SKM-1 treated with dmso at 0.1 percent for 144 hours (cell line): ENCODE data around the gene CCDC148.
A peak's percentile ranks its signal among the peaks of the same experiment; 100 is the strongest.
"Not testable (repeated sequence)": the region's sequence is repeated elsewhere in the genome, so short reads cannot be mapped to it uniquely, and the experiment has no call there.

Experiments used
- DNase-seq: peaks from one replicate; lab custom pipeline; 2025; ENCODE audit not compliant: unreplicated experiment; lab: John Stamatoyannopoulos, UW

CCDC148 gene

GRCh38 chr2:158359846-158360245, 96.7 kb downstream of the CCDC148 start:
- no peak for DNase-seq

DNA sequence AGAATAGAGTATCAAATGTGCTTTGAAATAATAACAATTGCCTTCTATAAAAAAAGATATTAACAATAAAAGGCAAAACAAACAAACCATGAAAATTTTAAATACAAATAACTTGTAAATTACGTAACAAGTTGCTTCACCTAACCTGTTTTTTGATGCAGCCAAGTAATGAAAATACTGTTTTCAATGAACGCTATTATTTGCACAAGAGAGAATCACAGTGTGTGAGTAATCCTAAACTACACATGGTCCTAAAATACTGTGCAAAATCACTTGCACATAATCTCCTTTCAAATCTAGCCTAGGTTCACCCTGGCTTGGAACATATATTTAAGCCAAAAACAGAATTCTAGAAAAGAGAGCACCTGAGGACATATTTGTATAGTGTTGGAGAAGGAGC, 98.9 kb downstream of the CCDC148 start:
- DNase-seq = no peak

GRCh38 chr2:158357122-158357521, 99.4 kb downstream of the CCDC148 start:
- no peak for DNase-seq

- not testable (repeated sequence) for DNase-seq
Observed at GRCh38 chr2:158351466-158351816, 105.1 kb downstream of the CCDC148 start.

DNA sequence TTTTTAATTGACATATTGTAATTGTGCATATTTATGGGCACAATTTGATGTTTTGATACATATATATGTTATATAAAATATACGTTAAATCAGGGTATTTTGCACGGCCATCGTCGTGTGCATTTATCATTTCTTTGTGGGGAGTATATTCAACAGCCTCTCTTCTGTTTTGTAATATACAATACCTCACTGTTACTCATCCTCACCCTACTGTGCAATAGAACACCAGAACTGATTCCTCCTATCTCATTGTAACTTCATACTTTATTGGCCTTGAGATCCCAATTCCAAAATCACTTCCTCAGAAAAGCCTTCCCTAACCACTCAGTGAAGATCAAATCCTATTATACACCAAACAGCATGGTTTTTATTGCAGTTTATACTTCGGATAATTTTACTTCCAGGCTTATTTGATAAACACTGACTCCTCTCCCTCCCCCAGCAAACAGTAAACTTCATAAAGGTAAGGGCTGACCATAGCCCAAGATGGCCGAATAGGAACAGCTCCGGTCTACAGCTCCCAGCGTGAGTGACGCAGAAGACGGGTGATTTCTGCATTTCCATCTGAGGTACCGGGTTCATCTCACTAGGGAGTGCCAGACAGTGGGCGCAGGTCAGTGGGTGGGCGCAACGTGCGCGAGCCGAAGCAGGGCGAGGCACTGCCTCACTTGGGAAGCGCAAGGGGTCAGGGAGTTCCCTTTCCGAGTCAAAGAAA, 105.6 kb downstream of the CCDC148 start:
- not testable (repeated sequence) for DNase-seq

- no peak for DNase-seq
Observed at GRCh38 chr2:158346032-158346431, 110.5 kb downstream of the CCDC148 start.

DNA sequence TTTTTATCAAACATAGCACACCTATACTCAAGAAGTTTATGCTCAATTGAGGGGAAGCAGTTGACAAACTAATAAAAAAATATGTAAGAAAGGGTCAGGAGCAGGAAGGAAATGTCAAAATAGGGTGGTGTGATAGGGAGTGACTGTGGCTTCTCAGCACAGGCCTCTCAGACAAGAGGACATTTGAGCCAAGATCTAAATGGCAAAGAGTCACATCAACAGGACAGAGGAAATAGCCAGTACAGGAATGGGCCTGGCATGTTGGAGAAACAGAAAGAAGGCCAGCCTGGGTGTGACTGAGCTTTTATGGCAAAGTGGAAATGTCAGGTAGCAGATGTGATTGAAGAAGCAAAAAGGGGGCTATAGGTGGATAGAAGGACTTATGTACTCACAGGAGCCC, 117.0 kb downstream of the CCDC148 start:
- no peak for DNase-seq

DNA sequence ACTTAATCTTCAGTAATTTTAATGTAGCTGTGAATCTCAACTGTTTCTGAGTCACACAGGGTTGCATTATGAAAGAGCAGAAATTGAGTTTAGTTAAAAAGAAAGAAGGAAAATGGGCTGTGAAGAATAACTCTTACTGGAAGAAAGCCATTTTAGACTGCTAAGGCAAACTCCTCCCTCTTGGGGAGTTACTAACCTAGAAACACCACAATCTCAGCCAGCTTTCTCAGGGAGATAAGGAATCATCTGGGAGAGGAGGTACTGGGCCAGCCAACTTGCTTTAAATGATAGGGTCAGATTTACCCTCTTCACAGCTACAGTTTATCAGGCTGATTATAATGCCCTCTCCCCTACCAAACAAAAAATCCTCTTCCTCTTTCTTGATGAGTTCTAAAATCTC, 119.5 kb downstream of the CCDC148 start:
- DNase-seq = no peak

GRCh38 chr2:158331799-158332198, 124.8 kb downstream of the CCDC148 start:
- not testable (repeated sequence) for DNase-seq

GRCh38 chr2:158325782-158326340, 130.7 kb downstream of the CCDC148 start:
- DNase-seq = no peak

DNA sequence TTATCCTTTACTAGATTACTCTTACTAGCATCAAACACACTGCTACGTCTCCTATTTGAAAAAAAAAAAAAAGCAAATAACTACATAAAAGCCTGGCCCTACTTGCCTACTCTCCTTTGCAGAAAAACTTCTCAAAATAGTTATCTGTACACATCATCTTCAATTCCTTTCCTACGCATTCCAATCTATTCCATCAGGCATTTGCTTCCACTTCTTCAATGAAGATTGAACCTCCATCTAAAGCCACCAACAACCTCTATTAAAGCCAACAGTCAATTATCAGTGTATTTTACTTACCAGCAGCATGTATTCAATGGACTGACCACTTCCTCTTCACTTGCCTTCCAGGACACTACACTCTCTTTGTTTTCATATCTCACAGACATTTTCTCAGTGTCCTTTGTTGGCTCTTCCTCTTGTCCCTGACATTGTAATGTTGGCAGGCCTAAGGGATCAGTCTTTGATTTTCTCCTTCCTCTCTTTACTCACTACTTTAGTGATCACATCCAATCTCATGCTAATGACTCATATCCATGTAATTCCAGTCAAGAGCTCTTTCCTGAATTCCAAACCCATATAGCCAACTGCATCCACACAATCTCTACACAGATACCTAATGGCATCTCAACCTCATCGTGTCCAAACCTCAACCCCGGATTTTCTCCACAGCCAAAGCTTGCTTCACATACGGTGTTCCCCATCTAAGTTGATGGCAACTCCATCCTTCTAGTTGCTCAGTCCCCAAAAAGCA, 131.3 kb downstream of the CCDC148 start:
- DNase-seq = no peak

DNA sequence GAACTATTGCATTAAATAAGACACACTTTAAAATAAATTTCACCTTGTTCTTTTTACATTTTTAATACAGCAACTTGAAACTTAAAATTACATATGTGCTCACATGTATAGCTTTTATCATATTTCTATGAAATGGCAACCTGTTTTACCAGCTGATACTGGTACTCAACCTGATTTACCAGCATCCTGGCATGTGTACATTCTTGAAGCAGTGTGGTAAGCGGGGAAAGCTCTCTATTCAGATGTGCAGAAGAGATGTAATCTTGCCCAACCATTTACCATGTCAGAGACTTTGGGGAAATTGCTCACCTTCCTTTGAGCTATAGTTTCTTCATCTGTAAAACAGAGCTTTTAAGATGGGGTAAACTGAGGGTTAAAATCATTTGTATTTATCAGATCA, 133.2 kb downstream of the CCDC148 start:
- DNase-seq = no peak

- no peak for DNase-seq
Observed at GRCh38 chr2:158321264-158321663, 135.3 kb downstream of the CCDC148 start.

DNA sequence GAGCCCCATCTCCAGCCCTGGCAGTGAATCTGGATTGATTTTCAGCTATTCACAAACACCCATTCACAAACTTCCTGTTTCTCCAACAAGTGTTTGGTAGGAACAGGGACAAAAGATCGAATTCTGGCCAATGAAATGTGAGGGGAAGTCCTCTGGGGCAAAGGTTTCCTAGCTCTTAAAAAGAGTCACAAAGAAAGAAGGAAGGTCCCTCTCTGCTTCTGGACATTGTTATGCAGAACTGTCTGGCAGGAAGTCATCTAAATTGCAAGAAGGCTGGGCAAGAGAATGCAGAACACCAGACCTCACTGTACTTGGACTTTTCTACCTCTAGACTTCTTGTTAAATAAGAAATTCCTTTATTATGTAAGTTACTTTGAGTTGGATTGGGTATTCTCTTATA, 137.3 kb downstream of the CCDC148 start:
- peak; percentile 35 for DNase-seq

GRCh38 chr2:158317642-158318041, 138.9 kb downstream of the CCDC148 start:
- no peak for DNase-seq

DNA sequence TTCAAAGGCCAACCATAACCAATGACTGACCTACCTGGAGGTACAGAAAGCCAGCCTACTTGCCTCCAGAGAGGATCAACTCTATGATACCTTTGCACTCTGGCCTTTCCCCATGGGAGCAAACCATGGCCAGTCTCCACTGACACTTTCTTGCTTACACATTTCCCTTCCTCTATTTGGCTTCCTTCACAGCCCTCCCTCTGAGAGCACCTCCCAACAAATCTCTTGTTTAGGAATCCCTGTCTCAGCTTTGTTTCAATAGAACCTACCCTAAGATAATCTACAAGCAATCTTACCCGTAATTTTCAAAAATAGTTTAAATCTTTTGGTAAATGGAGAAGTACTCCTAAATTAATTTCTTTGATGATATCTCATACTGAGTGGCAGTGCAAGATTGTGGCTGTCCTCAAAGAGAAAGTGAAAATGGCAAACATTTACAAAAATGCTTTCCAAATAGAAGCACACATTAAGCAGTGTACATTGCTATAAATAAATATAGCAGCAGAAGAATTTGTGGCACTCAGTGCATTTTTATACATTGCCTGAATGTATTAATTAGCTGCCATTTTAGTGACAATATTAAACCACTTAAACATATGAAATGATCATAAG, 140.6 kb downstream of the CCDC148 start:
- DNase-seq = no peak

- DNase-seq = no peak
Observed at GRCh38 chr2:158315000-158315399, 141.6 kb downstream of the CCDC148 start.

DNA sequence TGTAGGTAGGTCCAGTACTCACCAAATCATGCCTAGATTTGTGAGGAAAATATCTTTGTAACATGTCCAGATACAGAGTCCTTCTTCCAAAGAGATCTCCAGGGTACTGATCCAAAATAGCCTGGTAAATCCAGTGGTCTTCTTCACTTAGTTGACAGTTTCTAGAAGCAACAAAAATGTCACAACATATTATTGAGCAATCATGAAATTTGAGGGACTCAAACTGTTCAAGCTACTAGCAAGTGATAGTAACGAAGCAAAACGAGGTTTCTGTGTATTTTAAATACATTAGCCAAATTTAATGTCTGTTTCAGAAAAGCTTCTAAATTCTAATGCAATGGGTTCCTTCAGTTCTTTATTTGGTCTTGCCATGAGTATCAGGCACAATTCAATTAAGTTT, 142.8 kb downstream of the CCDC148 start:
- DNase-seq = no peak

- no peak for DNase-seq
Observed at GRCh38 chr2:158312981-158313380, 143.6 kb downstream of the CCDC148 start.

GRCh38 chr2:158310407-158310806, 146.1 kb downstream of the CCDC148 start:
- not testable (repeated sequence) for DNase-seq

DNA sequence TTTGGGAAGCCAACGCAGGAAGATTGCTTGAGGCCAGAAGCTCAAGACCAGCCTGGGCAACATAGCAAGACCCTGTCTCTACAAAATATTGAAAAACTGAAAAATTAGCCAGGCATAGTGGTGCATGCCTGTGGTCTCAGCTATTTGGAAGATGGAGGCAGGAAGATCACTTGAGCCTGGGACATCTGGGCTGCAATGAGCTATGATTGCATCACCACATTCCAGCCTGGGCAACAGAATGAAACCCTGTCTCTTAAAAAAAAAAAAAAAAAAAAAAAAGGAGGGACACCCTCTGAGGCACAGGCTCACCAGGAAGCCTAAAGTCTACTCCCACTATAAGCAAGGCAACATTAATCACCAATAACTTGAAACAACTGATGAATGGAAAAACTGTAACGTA, 151.1 kb downstream of the CCDC148 start:
- no peak for DNase-seq

- no peak for DNase-seq
Observed at GRCh38 chr2:158300394-158300793, 156.2 kb downstream of the CCDC148 start.
